ENCODE results near the gene GAB3. TPM values are rescaled to one million over a fixed set of nuclear protein-coding genes. Genes with fewer than 3 reads are reported as not detected.

GAB3 gene
- total RNA-seq, 1 experiment from 2014 or later = 26.2 TPM

DNA sequence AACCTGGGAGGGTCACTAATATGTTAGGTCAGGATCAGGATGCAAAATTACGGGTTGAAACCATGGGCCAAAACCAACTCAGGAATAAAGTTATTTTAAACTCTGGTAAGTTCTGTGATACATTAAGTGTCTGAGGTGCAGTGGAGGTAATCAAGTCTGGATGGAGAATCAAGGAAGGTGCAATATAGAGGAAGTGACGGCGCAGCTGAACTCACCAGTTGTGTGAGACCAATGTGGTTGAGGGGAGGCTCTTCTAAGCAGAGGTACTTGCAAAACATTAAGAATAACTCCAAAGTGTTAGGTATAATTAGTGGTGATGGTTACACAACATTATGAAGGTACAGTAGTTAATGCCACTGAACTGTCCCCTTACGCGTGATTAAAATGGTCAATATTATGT is 19.7 kb downstream of the GAB3 start:
- no peaks in the 10 kb centered on the region for H3K79me2 ChIP-seq (ENCODE audit: low read length)
- H2AFZ ChIP-seq (ENCODE audit: low read length) = no peak overlapping the region
- H3K27me3 ChIP-seq (ENCODE audit: low read length) = no peaks in the 10 kb centered on the region
- H3K9ac ChIP-seq (ENCODE audit: low read length) = no peak overlapping the region
- no peaks in the 10 kb centered on the region for H4K20me1 ChIP-seq (ENCODE audit: insufficient read depth, low read depth, low read length)
- H3K36me3 ChIP-seq (ENCODE audit: insufficient read depth, low read length) = no peaks in the 10 kb centered on the region
- H3K9me2 ChIP-seq (replicated peaks; ENCODE audit: insufficient read depth, low read length) = no peaks in the 10 kb centered on the region
- H3K4me3 ChIP-seq (ENCODE audit: low read length) = no peak overlapping the region
- H3K4me1 ChIP-seq (ENCODE audit: low read length) = peaks cover 9% of the 10 kb centered on the region; the same call in 1 of the 2 replicates
- no peak for DNase-seq
- no peak overlapping the region for H3K27ac ChIP-seq (ENCODE audit: low read length)
- H3K4me2 ChIP-seq (ENCODE audit: low read depth, low read length, poor library complexity, severe bottlenecking) = no peak overlapping the region
- H3K9me3 ChIP-seq (ENCODE audit: low read length) = no peaks in the 10 kb centered on the region

- no peak overlapping the region for H3K4me3 ChIP-seq (ENCODE audit: low read length)
- no peaks in the 10 kb centered on the region for H4K20me1 ChIP-seq (ENCODE audit: insufficient read depth, low read depth, low read length)
- H3K9ac ChIP-seq (ENCODE audit: low read length) = no peak overlapping the region
- H2AFZ ChIP-seq (ENCODE audit: low read length) = no peak overlapping the region
- DNase-seq = no peak
- no peak overlapping the region for H3K27ac ChIP-seq (ENCODE audit: low read length)
- no peaks in the 10 kb centered on the region for H3K9me2 ChIP-seq (replicated peaks; ENCODE audit: insufficient read depth, low read length)
- peaks cover 9% of the 10 kb centered on the region; the same call in 1 of the 2 replicates for H3K4me1 ChIP-seq (ENCODE audit: low read length)
- H3K79me2 ChIP-seq (ENCODE audit: low read length) = no peaks in the 10 kb centered on the region
- no peak overlapping the region for H3K4me2 ChIP-seq (ENCODE audit: low read depth, low read length, poor library complexity, severe bottlenecking)
- no peaks in the 10 kb centered on the region for H3K36me3 ChIP-seq (ENCODE audit: insufficient read depth, low read length)
- no peaks in the 10 kb centered on the region for H3K27me3 ChIP-seq (ENCODE audit: low read length)
- no peaks in the 10 kb centered on the region for H3K9me3 ChIP-seq (ENCODE audit: low read length)
These were observed 20.5 kb downstream of the GAB3 start for GRCh38 chrX:154730253-154730891.

- H4K20me1 ChIP-seq (ENCODE audit: insufficient read depth, low read depth, low read length) = no peaks in the 10 kb centered on the region
- H3K4me1 ChIP-seq (ENCODE audit: low read length) = peaks cover 9% of the 10 kb centered on the region; the same call in 1 of the 2 replicates
- H3K9ac ChIP-seq (ENCODE audit: low read length) = no peak overlapping the region
- H3K27ac ChIP-seq (ENCODE audit: low read length) = no peak overlapping the region
- H3K4me2 ChIP-seq (ENCODE audit: low read depth, low read length, poor library complexity, severe bottlenecking) = no peak overlapping the region
- H3K9me3 ChIP-seq (ENCODE audit: low read length) = no peaks in the 10 kb centered on the region
- no peaks in the 10 kb centered on the region for H3K79me2 ChIP-seq (ENCODE audit: low read length)
- no peak overlapping the region for H2AFZ ChIP-seq (ENCODE audit: low read length)
- no peak overlapping the region for H3K4me3 ChIP-seq (ENCODE audit: low read length)
- no peak for DNase-seq
- H3K9me2 ChIP-seq (replicated peaks; ENCODE audit: insufficient read depth, low read length) = no peaks in the 10 kb centered on the region
- no peaks in the 10 kb centered on the region for H3K36me3 ChIP-seq (ENCODE audit: insufficient read depth, low read length)
- no peaks in the 10 kb centered on the region for H3K27me3 ChIP-seq (ENCODE audit: low read length)
These were observed 21.4 kb downstream of the GAB3 start for GRCh38 chrX:154729439-154729838.

GRCh38 chrX:154728431-154729190 is 22.3 kb downstream of the GAB3 start:
- no peak for DNase-seq
- H3K9ac ChIP-seq (ENCODE audit: low read length) = no peak overlapping the region
- no peak overlapping the region for H2AFZ ChIP-seq (ENCODE audit: low read length)
- H3K36me3 ChIP-seq (ENCODE audit: insufficient read depth, low read length) = no peaks in the 10 kb centered on the region
- no peaks in the 10 kb centered on the region for H3K9me2 ChIP-seq (replicated peaks; ENCODE audit: insufficient read depth, low read length)
- no peak overlapping the region for H3K4me3 ChIP-seq (ENCODE audit: low read length)
- no peaks in the 10 kb centered on the region for H3K27me3 ChIP-seq (ENCODE audit: low read length)
- H3K4me1 ChIP-seq (ENCODE audit: low read length) = peaks cover 2% of the 10 kb centered on the region; the same call in 1 of the 2 replicates
- no peak overlapping the region for H3K4me2 ChIP-seq (ENCODE audit: low read depth, low read length, poor library complexity, severe bottlenecking)
- no peaks in the 10 kb centered on the region for H3K9me3 ChIP-seq (ENCODE audit: low read length)
- H3K79me2 ChIP-seq (ENCODE audit: low read length) = no peaks in the 10 kb centered on the region
- H4K20me1 ChIP-seq (ENCODE audit: insufficient read depth, low read depth, low read length) = no peaks in the 10 kb centered on the region
- H3K27ac ChIP-seq (ENCODE audit: low read length) = no peak overlapping the region

DNA sequence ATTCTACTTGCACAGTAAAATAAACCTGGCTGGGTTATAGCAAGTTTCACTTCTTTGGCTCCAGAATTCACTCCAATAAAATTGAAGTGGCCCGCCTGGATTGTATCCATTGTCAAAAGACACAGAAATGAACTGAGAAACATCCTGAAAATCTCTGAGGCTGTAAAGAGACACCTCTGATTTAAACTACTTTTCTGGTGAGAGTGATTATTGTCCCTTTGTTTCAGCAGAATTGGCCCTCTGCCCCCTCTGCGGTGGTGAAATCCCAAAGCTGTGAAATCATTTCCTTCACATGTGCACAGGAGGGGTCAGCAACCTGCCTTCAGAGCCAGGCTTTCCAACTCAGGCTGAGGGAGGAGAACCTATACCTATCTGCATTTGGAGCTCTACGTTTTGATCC is 23.0 kb downstream of the GAB3 start:
- no peak for DNase-seq
- no peaks in the 10 kb centered on the region; the same call in 1 of the 2 replicates for H3K4me1 ChIP-seq (ENCODE audit: low read length)
- no peak overlapping the region for H3K27ac ChIP-seq (ENCODE audit: low read length)
- no peak overlapping the region for H3K4me2 ChIP-seq (ENCODE audit: low read depth, low read length, poor library complexity, severe bottlenecking)
- no peak overlapping the region for H2AFZ ChIP-seq (ENCODE audit: low read length)
- H3K9ac ChIP-seq (ENCODE audit: low read length) = no peak overlapping the region
- no peaks in the 10 kb centered on the region for H3K9me2 ChIP-seq (replicated peaks; ENCODE audit: insufficient read depth, low read length)
- H3K79me2 ChIP-seq (ENCODE audit: low read length) = no peaks in the 10 kb centered on the region
- no peaks in the 10 kb centered on the region for H3K27me3 ChIP-seq (ENCODE audit: low read length)
- no peaks in the 10 kb centered on the region for H4K20me1 ChIP-seq (ENCODE audit: insufficient read depth, low read depth, low read length)
- H3K36me3 ChIP-seq (ENCODE audit: insufficient read depth, low read length) = no peaks in the 10 kb centered on the region
- no peak overlapping the region for H3K4me3 ChIP-seq (ENCODE audit: low read length)
- H3K9me3 ChIP-seq (ENCODE audit: low read length) = no peaks in the 10 kb centered on the region

- H3K4me3 ChIP-seq (ENCODE audit: low read length) = no peak overlapping the region
- H3K36me3 ChIP-seq (ENCODE audit: insufficient read depth, low read length) = no peaks in the 10 kb centered on the region
- no peak overlapping the region for H3K27ac ChIP-seq (ENCODE audit: low read length)
- no peaks in the 10 kb centered on the region for H3K79me2 ChIP-seq (ENCODE audit: low read length)
- no peaks in the 10 kb centered on the region for H3K9me2 ChIP-seq (replicated peaks; ENCODE audit: insufficient read depth, low read length)
- DNase-seq = no peak
- H3K9me3 ChIP-seq (ENCODE audit: low read length) = no peaks in the 10 kb centered on the region
- H3K4me2 ChIP-seq (ENCODE audit: low read depth, low read length, poor library complexity, severe bottlenecking) = no peak overlapping the region
- H2AFZ ChIP-seq (ENCODE audit: low read length) = no peak overlapping the region
- H4K20me1 ChIP-seq (ENCODE audit: insufficient read depth, low read depth, low read length) = no peaks in the 10 kb centered on the region
- no peaks in the 10 kb centered on the region for H3K27me3 ChIP-seq (ENCODE audit: low read length)
- no peaks in the 10 kb centered on the region for H3K4me1 ChIP-seq (ENCODE audit: low read length)
- no peak overlapping the region for H3K9ac ChIP-seq (ENCODE audit: low read length)
These were observed 23.5 kb downstream of the GAB3 start for GRCh38 chrX:154727418-154727817.

DNA sequence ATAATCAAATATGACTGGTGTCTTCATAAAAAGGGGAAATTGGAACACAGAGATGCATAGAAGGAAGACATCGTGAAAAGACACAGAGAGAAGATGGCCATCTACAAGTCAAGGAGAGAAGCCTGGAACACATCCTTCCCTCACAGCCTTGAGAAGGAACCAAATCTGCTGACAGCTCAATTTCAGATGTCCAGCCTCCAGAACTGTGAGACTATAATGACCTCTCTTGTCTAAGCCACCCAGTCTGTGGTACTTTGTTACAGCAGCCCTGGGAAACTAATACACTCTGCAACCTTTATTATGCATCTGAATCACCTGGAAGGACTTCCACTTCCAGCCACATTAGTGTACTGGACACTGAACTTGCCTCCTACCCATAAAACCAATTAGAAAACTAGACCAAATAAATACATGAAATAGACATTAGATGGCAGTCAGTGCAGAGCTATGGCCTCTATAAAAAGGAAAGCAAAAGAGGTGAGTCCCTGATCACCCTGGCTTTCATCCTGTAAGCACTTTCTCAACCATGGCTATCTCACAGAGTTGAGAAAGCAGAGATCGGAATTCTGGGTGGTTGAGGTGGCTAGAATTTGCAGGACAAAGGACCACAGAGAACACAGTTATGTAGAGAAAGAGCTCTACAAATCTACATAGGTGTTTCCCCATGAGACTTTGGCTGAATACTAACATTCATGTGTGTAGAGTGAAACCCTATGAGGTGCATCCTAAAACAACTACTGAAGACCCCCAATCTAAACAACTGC is 25.7 kb downstream of the GAB3 start:
- Histone ChIP-seq H4K20me1 (ENCODE audit: insufficient read depth, low read depth, low read length) (no peaks in the 10 kb centered on the region), H3K4me3 (ENCODE audit: low read length) (no peak overlapping the region), H3K4me1 (ENCODE audit: low read length) (no peaks in the 10 kb centered on the region), H3K4me2 (ENCODE audit: low read depth, low read length, poor library complexity, severe bottlenecking) (no peak overlapping the region), H3K9me2 (replicated peaks; ENCODE audit: insufficient read depth, low read length) (no peaks in the 10 kb centered on the region), H3K27ac (ENCODE audit: low read length) (no peak overlapping the region), H3K36me3 (ENCODE audit: insufficient read depth, low read length) (no peaks in the 10 kb centered on the region), H3K79me2 (ENCODE audit: low read length) (no peaks in the 10 kb centered on the region), H3K9ac (ENCODE audit: low read length) (no peak overlapping the region), H3K9me3 (ENCODE audit: low read length) (no peaks in the 10 kb centered on the region), H2AFZ (ENCODE audit: low read length) (no peak overlapping the region), H3K27me3 (ENCODE audit: low read length) (no peaks in the 10 kb centered on the region)
- no peak for DNase-seq

DNA sequence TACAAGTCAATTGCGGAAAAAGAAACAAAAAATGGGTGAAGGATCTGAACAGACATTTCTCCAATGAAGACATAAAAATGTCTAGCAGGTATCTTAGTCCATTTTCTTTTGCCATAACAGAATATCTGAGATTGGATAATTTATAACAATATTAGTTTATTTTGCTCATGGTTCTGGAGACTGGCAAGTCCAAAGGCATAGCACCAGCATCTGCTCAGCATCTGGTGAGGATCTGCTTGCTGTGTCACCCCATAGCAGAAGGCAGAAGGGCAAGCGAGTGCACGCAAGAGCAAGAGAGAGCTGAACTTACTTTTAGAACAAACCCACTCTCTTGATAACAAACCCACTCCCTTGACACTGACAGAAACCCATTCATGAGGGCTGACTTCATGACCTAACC is 29.7 kb downstream of the GAB3 start:
- Histone ChIP-seq H3K9me3 (ENCODE audit: low read length) (no peaks in the 10 kb centered on the region), H3K9ac (ENCODE audit: low read length) (no peak overlapping the region), H3K27ac (ENCODE audit: low read length) (no peak overlapping the region), H3K4me1 (ENCODE audit: low read length) (peaks cover 25% of the 10 kb centered on the region), H3K27me3 (ENCODE audit: low read length) (no peaks in the 10 kb centered on the region), H3K4me2 (ENCODE audit: low read depth, low read length, poor library complexity, severe bottlenecking) (no peak overlapping the region), H2AFZ (ENCODE audit: low read length) (no peak overlapping the region), H4K20me1 (ENCODE audit: insufficient read depth, low read depth, low read length) (no peaks in the 10 kb centered on the region), H3K9me2 (replicated peaks; ENCODE audit: insufficient read depth, low read length) (no peaks in the 10 kb centered on the region), H3K36me3 (ENCODE audit: insufficient read depth, low read length) (no peaks in the 10 kb centered on the region), H3K4me3 (ENCODE audit: low read length) (no peak overlapping the region), H3K79me2 (ENCODE audit: low read length) (no peaks in the 10 kb centered on the region)
- no peak for DNase-seq

All from Karpas-422 (cell line).